ENCODE measurements around the gene ZBTB20.

The ZBTB20 gene

DNA sequence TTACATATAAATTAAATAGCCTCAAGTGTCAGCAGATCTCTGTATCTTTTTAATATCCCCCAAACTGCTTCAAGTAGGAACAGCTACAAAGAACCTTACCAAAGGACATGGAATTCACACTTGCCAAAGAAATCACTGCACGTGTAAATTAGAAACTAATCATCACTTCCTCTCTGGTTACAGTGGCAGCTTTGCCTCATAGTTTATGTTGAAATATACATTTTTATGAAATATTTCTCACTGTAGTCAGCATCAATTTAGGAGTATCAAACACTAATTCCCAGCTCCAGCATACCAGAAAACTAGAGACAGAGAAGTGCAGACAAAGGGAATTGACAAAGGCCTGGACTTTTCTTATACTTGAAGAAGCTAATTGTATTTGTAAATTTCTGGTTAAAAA lies 592.4 kb downstream of the ZBTB20 start:
- ATAC-seq: no peak

GRCh38 chr3:114553949-114554593 lies 593.0 kb downstream of the ZBTB20 start:
- no peak for ATAC-seq
- TF ChIP-seq POU6F1 (CRISPR knock-in tag; IDR thresholded peaks at IDR 0.05; ENCODE audit: borderline replicate concordance, low read depth) (no peak), ARNTL (CRISPR knock-in tag; IDR thresholded peaks at IDR 0.05; ENCODE audit: borderline replicate concordance, low read depth) (no peak), TCF4 (CRISPR knock-in tag; IDR thresholded peaks at IDR 0.05; ENCODE audit: borderline replicate concordance) (no peak), BACH2 (CRISPR knock-in tag; IDR thresholded peaks at IDR 0.05; ENCODE audit: borderline replicate concordance) (no peak), ZC3H10 (CRISPR knock-in tag; IDR thresholded peaks at IDR 0.05) (no peak), SNAI2 (CRISPR knock-in tag; IDR thresholded peaks at IDR 0.05) (no peak), ZFP30 (CRISPR knock-in tag; IDR thresholded peaks at IDR 0.05) (no peak)
- TF ChIP-seq, protein P1, sequence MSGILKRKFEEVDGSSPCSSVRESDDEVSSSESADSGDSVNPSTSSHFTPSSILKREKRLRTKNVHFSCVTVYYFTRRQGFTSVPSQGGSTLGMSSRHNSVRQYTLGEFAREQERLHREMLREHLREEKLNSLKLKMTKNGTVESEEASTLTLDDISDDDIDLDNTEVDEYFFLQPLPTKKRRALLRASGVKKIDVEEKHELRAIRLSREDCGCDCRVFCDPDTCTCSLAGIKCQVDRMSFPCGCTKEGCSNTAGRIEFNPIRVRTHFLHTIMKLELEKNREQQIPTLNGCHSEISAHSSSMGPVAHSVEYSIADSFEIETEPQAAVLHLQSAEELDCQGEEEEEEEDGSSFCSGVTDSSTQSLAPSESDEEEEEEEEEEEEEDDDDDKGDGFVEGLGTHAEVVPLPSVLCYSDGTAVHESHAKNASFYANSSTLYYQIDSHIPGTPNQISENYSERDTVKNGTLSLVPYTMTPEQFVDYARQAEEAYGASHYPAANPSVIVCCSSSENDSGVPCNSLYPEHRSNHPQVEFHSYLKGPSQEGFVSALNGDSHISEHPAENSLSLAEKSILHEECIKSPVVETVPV (CRISPR knock-in tag; IDR thresholded peaks at IDR 0.05): no peak
- TF ChIP-seq, protein P2, sequence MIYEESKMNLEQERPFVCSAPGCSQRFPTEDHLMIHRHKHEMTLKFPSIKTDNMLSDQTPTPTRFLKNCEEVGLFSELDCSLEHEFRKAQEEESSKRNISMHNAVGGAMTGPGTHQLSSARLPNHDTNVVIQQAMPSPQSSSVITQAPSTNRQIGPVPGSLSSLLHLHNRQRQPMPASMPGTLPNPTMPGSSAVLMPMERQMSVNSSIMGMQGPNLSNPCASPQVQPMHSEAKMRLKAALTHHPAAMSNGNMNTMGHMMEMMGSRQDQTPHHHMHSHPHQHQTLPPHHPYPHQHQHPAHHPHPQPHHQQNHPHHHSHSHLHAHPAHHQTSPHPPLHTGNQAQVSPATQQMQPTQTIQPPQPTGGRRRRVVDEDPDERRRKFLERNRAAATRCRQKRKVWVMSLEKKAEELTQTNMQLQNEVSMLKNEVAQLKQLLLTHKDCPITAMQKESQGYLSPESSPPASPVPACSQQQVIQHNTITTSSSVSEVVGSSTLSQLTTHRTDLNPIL (CRISPR knock-in tag; IDR thresholded peaks at IDR 0.05; ENCODE audit: low read depth): no peak

More for the DNA sequence above, 592.4 kb downstream of the ZBTB20 start:
- no peak for TF ChIP-seq ZFP30 (CRISPR knock-in tag; IDR thresholded peaks at IDR 0.05)
- TF ChIP-seq BACH2 (CRISPR knock-in tag; IDR thresholded peaks at IDR 0.05; ENCODE audit: borderline replicate concordance): no peak
- no peak for TF ChIP-seq CSDC2 (CRISPR knock-in tag; IDR thresholded peaks at IDR 0.05)
- no peak for TF ChIP-seq ZFP3 (CRISPR knock-in tag; IDR thresholded peaks at IDR 0.05)
- TF ChIP-seq, protein P2 (CRISPR knock-in tag; IDR thresholded peaks at IDR 0.05; ENCODE audit: low read depth): no peak
- no peak for TF ChIP-seq OSR1 (CRISPR knock-in tag; IDR thresholded peaks at IDR 0.05)
- TF ChIP-seq TCF4 (CRISPR knock-in tag; IDR thresholded peaks at IDR 0.05; ENCODE audit: borderline replicate concordance): no peak
- no peak for TF ChIP-seq ISL1 (CRISPR knock-in tag; IDR thresholded peaks at IDR 0.05)
- TF ChIP-seq, protein P1 (CRISPR knock-in tag; IDR thresholded peaks at IDR 0.05): no peak
- no peak for TF ChIP-seq ARNTL (CRISPR knock-in tag; IDR thresholded peaks at IDR 0.05; ENCODE audit: borderline replicate concordance, low read depth)
- no peak for TF ChIP-seq GLIS3 (CRISPR knock-in tag; IDR thresholded peaks at IDR 0.05)
- TF ChIP-seq RARB (CRISPR knock-in tag; IDR thresholded peaks at IDR 0.05): no peak
- no peak for TF ChIP-seq ZNF70 (CRISPR knock-in tag; IDR thresholded peaks at IDR 0.05)
- TF ChIP-seq, protein P3, sequence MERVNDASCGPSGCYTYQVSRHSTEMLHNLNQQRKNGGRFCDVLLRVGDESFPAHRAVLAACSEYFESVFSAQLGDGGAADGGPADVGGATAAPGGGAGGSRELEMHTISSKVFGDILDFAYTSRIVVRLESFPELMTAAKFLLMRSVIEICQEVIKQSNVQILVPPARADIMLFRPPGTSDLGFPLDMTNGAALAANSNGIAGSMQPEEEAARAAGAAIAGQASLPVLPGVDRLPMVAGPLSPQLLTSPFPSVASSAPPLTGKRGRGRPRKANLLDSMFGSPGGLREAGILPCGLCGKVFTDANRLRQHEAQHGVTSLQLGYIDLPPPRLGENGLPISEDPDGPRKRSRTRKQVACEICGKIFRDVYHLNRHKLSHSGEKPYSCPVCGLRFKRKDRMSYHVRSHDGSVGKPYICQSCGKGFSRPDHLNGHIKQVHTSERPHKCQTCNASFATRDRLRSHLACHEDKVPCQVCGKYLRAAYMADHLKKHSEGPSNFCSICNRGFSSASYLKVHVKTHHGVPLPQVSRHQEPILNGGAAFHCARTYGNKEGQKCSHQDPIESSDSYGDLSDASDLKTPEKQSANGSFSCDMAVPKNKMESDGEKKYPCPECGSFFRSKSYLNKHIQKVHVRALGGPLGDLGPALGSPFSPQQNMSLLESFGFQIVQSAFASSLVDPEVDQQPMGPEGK (CRISPR knock-in tag; IDR thresholded peaks at IDR 0.05; ENCODE audit: borderline replicate concordance): no peak
- no peak for TF ChIP-seq POU6F1 (CRISPR knock-in tag; IDR thresholded peaks at IDR 0.05; ENCODE audit: borderline replicate concordance, low read depth)
- no peak for TF ChIP-seq ZNF8 (CRISPR knock-in tag; IDR thresholded peaks at IDR 0.05)
- TF ChIP-seq SNAI2 (CRISPR knock-in tag; IDR thresholded peaks at IDR 0.05): no peak
- no peak for TF ChIP-seq ZNF565 (CRISPR knock-in tag; conservative IDR thresholded peaks at IDR 0.05; ENCODE audit: low read depth)
- TF ChIP-seq TSHZ2 (CRISPR knock-in tag; IDR thresholded peaks at IDR 0.05): no peak
- TF ChIP-seq PPARA (CRISPR knock-in tag; IDR thresholded peaks at IDR 0.05; ENCODE audit: borderline replicate concordance): no peak

All from SK-N-SH treated with all-trans-retinoic acid at 6 μM for 48 hours (cell line).